HG03066 (cell line): ENCODE data around the gene SNX6.
"Not testable (repeated sequence)": the region's sequence is repeated elsewhere in the genome, so short reads cannot be mapped to it uniquely, and the experiment has no call there.

Source experiments
- ATAC-seq: cut with Tn5 transposase; IDR thresholded peaks from one replicate; pipeline ENCODE4 v1.9.1; 2021; ENCODE audit warnings: low read depth; ENCODE audit not compliant: unreplicated experiment

Gene SNX6

GRCh38 chr14:34629657-34630529, at the start of gene SNX6:
Gene SNX6 (minus strand): TSS chr14:34630148. CDS start chr14:34630116, 32 bp downstream.
- ATAC-seq = peak; percentile 93

GRCh38 chr14:34678735-34679134, 48.8 kb upstream of the SNX6 start:
- no peak for ATAC-seq

GRCh38 chr14:34678306-34678705, 48.4 kb upstream of the SNX6 start:
- ATAC-seq = no peak

- no peak for ATAC-seq
Measured at GRCh38 chr14:34676516-34677211, 46.7 kb upstream of the SNX6 start.

GRCh38 chr14:34673702-34674101, 43.8 kb upstream of the SNX6 start:
- no peak for ATAC-seq

GRCh38 chr14:34671716-34672115, 41.8 kb upstream of the SNX6 start:
- ATAC-seq = no peak

GRCh38 chr14:34668111-34668510, 38.2 kb upstream of the SNX6 start:
- no peak for ATAC-seq

- ATAC-seq = no peak
Measured at GRCh38 chr14:34667007-34667406, 37.1 kb upstream of the SNX6 start.

GRCh38 chr14:34665785-34666435, 36.0 kb upstream of the SNX6 start:
- ATAC-seq = no peak

GRCh38 chr14:34662561-34663088, 32.7 kb upstream of the SNX6 start:
- no peak for ATAC-seq

- no peak for ATAC-seq
Measured at GRCh38 chr14:34660796-34661195, 30.8 kb upstream of the SNX6 start.

- ATAC-seq = no peak
Measured at GRCh38 chr14:34655959-34656358, 26.0 kb upstream of the SNX6 start.

GRCh38 chr14:34653073-34653472, 23.1 kb upstream of the SNX6 start:
- not testable (repeated sequence) for ATAC-seq

GRCh38 chr14:34652348-34652747, 22.4 kb upstream of the SNX6 start:
- ATAC-seq = not testable (repeated sequence)

GRCh38 chr14:34650786-34651584, 21.0 kb upstream of the SNX6 start:
- no peak for ATAC-seq

- ATAC-seq = not testable (repeated sequence)
Measured at GRCh38 chr14:34650006-34650405, 20.1 kb upstream of the SNX6 start.

GRCh38 chr14:34649344-34649743, 19.4 kb upstream of the SNX6 start:
- no peak for ATAC-seq

- ATAC-seq = no peak
Measured at GRCh38 chr14:34646570-34647255, 16.8 kb upstream of the SNX6 start.

- no peak for ATAC-seq
Measured at GRCh38 chr14:34643361-34643760, 13.4 kb upstream of the SNX6 start.

GRCh38 chr14:34642595-34642994, 12.6 kb upstream of the SNX6 start:
- no peak for ATAC-seq
